ENCODE data around the gene MID1IP1.

Gene MID1IP1

GRCh38 chrX:38799995-38800580 lies 1.2 kb upstream of the MID1IP1 start:
- Histone ChIP-seq H3K36me3 (peaks cover 5% of the 10 kb centered on the region), H3K4me3 (no peak overlapping the region), H3K27ac (peak overlapping the region; percentile 50; the same call in 1 of the 2 replicates)

GRCh38 chrX:38803243-38803587 lies 2.0 kb downstream of the MID1IP1 start:
- Histone ChIP-seq H3K27ac (peak overlapping the region; percentile 95), H3K4me3 (peak overlapping the region; percentile 83), H3K9me3 (peaks cover 22% of the 10 kb centered on the region), H4K20me1 (0 out of 2 replicates have a peak, but pooled peaks cover 4% of the 10 kb centered on the region), H3K27me3 (no peaks in the 10 kb centered on the region), H3K36me3 (peaks cover 16% of the 10 kb centered on the region), H3K9ac (peak overlapping the region; percentile 93), H3K4me1 (peaks cover 17% of the 10 kb centered on the region), H3K4me2 (peak overlapping the region; percentile 69)
- no peak for TF ChIP-seq Cebpa-rat (IDR thresholded peaks at IDR 0.05)

More at GRCh38 chrX:38799995-38800580, 1.2 kb upstream of the MID1IP1 start:
- H3K4me2 ChIP-seq: peak overlapping the region; percentile 69
- H3K9me3 ChIP-seq: peaks cover 17% of the 10 kb centered on the region
- TF ChIP-seq Cebpa-rat (IDR thresholded peaks at IDR 0.05): no peak
- no peaks in the 10 kb centered on the region for H3K27me3 ChIP-seq
- no peaks in the 10 kb centered on the region for H4K20me1 ChIP-seq
- H3K4me1 ChIP-seq: peaks cover 13% of the 10 kb centered on the region
- no peak overlapping the region for H3K9ac ChIP-seq

GRCh38 chrX:38803588-38804431 lies 2.6 kb downstream of the MID1IP1 start:
- Histone ChIP-seq H3K4me3 (peak overlapping the region; percentile 83), H3K36me3 (peaks cover 16% of the 10 kb centered on the region), H3K27ac (peak overlapping the region; percentile 95), H3K9me3 (peaks cover 22% of the 10 kb centered on the region), H3K4me1 (peaks cover 23% of the 10 kb centered on the region), H3K9ac (peak overlapping the region; percentile 93), H3K4me2 (peak overlapping the region; percentile 69), H4K20me1 (0 out of 2 replicates have a peak, but pooled peaks cover 4% of the 10 kb centered on the region), H3K27me3 (no peaks in the 10 kb centered on the region)
- no peak for TF ChIP-seq Cebpa-rat (IDR thresholded peaks at IDR 0.05)

GRCh38 chrX:38804432-38804681 lies 3.1 kb downstream of the MID1IP1 start:
- peak overlapping the region; percentile 83 for H3K4me3 ChIP-seq
- peak overlapping the region; percentile 49 for H3K4me2 ChIP-seq
- H3K27me3 ChIP-seq: no peaks in the 10 kb centered on the region
- H4K20me1 ChIP-seq: 0 out of 2 replicates have a peak, but pooled peaks cover 4% of the 10 kb centered on the region
- H3K4me1 ChIP-seq: peaks cover 29% of the 10 kb centered on the region
- peak overlapping the region; percentile 93 for H3K9ac ChIP-seq
- H3K36me3 ChIP-seq: peaks cover 16% of the 10 kb centered on the region
- H3K9me3 ChIP-seq: peaks cover 22% of the 10 kb centered on the region
- TF ChIP-seq Cebpa-rat (IDR thresholded peaks at IDR 0.05): no peak
- peak overlapping the region; percentile 95 for H3K27ac ChIP-seq

GRCh38 chrX:38804682-38805431 lies 3.6 kb downstream of the MID1IP1 start:
- H3K27me3 ChIP-seq: no peaks in the 10 kb centered on the region
- no peak for TF ChIP-seq Cebpa-rat (IDR thresholded peaks at IDR 0.05)
- peak overlapping the region; percentile 95 for H3K27ac ChIP-seq

GRCh38 chrX:38805432-38806389 lies 4.5 kb downstream of the MID1IP1 start:
- H3K9ac ChIP-seq: peak overlapping the region; percentile 93
- peaks cover 22% of the 10 kb centered on the region for H3K9me3 ChIP-seq
- H3K4me1 ChIP-seq: peaks cover 29% of the 10 kb centered on the region
- peak overlapping the region; percentile 83 for H3K4me3 ChIP-seq
- TF ChIP-seq Cebpa-rat (IDR thresholded peaks at IDR 0.05): peak; percentile 82
- H4K20me1 ChIP-seq: 0 out of 2 replicates have a peak, but pooled peaks cover 4% of the 10 kb centered on the region
- H3K27ac ChIP-seq: peak overlapping the region; percentile 95
- H3K36me3 ChIP-seq: peaks cover 16% of the 10 kb centered on the region
- no peaks in the 10 kb centered on the region for H3K27me3 ChIP-seq
- H3K4me2 ChIP-seq: peak overlapping the region; percentile 80

More at GRCh38 chrX:38804682-38805431, 3.6 kb downstream of the MID1IP1 start:
- Histone ChIP-seq H3K9me3 (peaks cover 22% of the 10 kb centered on the region), H3K4me3 (peak overlapping the region; percentile 83), H3K4me2 (peak overlapping the region; percentile 49), H3K4me1 (peaks cover 32% of the 10 kb centered on the region), H4K20me1 (0 out of 2 replicates have a peak, but pooled peaks cover 4% of the 10 kb centered on the region), H3K9ac (peak overlapping the region; percentile 93), H3K36me3 (peaks cover 16% of the 10 kb centered on the region)

- Histone ChIP-seq H3K27ac (peak overlapping the region; percentile 95), H3K4me2 (peak overlapping the region; percentile 80), H3K9ac (peak overlapping the region; percentile 93), H4K20me1 (0 out of 2 replicates have a peak, but pooled peaks cover 4% of the 10 kb centered on the region), H3K4me3 (peak overlapping the region; percentile 83), H3K36me3 (peaks cover 16% of the 10 kb centered on the region), H3K9me3 (peaks cover 22% of the 10 kb centered on the region), H3K27me3 (no peaks in the 10 kb centered on the region), H3K4me1 (peaks cover 40% of the 10 kb centered on the region)
- TF ChIP-seq Cebpa-rat (IDR thresholded peaks at IDR 0.05): no peak
Observed at GRCh38 chrX:38806875-38807621, 5.8 kb downstream of the MID1IP1 start.

GRCh38 chrX:38807873-38808272 lies 6.6 kb downstream of the MID1IP1 start:
- Histone ChIP-seq H3K4me2 (peak overlapping the region; percentile 80), H4K20me1 (0 out of 2 replicates have a peak, but pooled peaks cover 4% of the 10 kb centered on the region), H3K27me3 (no peaks in the 10 kb centered on the region), H3K9ac (peak overlapping the region; percentile 93; the same call in 1 of the 2 replicates), H3K4me1 (peaks cover 45% of the 10 kb centered on the region), H3K4me3 (peak overlapping the region; percentile 83), H3K36me3 (peaks cover 16% of the 10 kb centered on the region), H3K9me3 (peaks cover 22% of the 10 kb centered on the region), H3K27ac (peak overlapping the region; percentile 95)
- no peak for TF ChIP-seq Cebpa-rat (IDR thresholded peaks at IDR 0.05)

All from BLaER1 (cell line).